ENCODE data around the gene ITPKC. TPM values are rescaled to one million over a fixed set of nuclear protein-coding genes. Genes with fewer than 3 reads are reported as not detected.

The ITPKC gene
- total RNA-seq, 2 donors from 2014 or later, result 15.2 to 15.6 TPM

DNA sequence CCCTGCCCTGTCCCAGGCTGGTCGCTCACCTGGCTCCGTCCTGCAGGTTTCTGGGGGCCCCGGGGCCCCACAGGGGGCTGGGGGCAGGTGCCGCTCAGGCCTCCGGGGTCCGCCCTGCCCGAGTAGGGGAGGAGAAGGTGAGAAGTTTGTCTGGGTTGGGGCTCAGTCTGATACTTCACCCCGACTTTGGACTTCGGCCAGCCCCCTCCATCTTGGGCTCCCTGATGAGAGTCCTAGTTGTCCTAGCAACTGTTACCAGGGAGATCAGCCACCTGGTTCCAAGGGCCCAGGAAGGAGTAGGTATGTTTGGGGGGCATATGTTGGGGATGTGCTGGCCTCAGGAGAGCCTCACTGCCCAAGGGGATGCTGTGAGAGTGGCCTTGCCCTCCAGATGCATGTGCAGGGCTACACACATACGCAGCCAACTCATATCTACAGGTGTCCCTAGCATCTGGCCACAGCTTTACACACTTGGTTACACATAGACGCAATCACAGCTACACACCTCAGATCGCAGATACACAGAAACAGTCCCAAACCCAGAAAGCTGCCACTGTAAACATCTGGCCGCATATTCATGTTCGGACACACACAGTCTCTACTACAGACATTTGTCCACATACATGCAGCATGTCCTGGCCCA is 29.9 kb upstream of the ITPKC start:
- DNase-seq (ENCODE audit: low spot score), result no peak
- TF ChIP-seq, protein P1, sequence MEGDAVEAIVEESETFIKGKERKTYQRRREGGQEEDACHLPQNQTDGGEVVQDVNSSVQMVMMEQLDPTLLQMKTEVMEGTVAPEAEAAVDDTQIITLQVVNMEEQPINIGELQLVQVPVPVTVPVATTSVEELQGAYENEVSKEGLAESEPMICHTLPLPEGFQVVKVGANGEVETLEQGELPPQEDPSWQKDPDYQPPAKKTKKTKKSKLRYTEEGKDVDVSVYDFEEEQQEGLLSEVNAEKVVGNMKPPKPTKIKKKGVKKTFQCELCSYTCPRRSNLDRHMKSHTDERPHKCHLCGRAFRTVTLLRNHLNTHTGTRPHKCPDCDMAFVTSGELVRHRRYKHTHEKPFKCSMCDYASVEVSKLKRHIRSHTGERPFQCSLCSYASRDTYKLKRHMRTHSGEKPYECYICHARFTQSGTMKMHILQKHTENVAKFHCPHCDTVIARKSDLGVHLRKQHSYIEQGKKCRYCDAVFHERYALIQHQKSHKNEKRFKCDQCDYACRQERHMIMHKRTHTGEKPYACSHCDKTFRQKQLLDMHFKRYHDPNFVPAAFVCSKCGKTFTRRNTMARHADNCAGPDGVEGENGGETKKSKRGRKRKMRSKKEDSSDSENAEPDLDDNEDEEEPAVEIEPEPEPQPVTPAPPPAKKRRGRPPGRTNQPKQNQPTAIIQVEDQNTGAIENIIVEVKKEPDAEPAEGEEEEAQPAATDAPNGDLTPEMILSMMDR (IDR thresholded peaks at IDR 0.05), result no peak
- H3K36me3 ChIP-seq, result peaks cover 27% of the 10 kb centered on the region
- H3K27me3 ChIP-seq, result no peaks in the 10 kb centered on the region
- H3K4me1 ChIP-seq, result peaks cover 0 to 41% of the 10 kb centered on the region in 2 donors
- no peak overlapping the region for H3K4me3 ChIP-seq
- no peaks in the 10 kb centered on the region for H3K9me3 ChIP-seq
- peak overlapping the region; percentile 51 to 91 for H3K27ac ChIP-seq

DNA sequence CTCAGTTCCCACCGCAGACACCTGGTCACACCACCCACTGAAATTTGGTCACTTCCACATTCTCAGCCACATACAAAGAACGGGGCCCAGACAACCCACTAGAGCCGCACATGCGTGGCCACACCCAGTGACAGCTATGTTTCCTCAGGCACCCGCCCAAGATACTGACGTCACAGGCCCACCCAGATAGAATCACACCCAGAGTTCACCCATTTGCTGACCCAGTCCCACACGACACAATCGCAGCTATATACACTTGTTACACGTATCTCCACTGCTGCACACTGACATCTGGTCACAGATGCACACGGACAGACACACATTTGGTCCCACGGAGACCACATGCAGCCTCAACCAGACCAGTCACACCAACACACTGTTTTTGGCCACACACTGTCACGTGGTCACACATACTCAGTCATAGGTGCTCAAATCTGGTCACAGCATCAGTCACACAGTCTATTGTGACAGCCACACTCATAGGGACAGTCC is 29.3 kb upstream of the ITPKC start:
- no peaks in the 10 kb centered on the region for H3K9me3 ChIP-seq
- TF ChIP-seq, protein P1 (IDR thresholded peaks at IDR 0.05), result no peak
- H3K27ac ChIP-seq, result peak overlapping the region; percentile 51 to 91
- peaks cover 0 to 41% of the 10 kb centered on the region in 2 donors for H3K4me1 ChIP-seq
- H3K4me3 ChIP-seq, result peak overlapping the region in 1 of 2 donors; percentile 7
- no peaks in the 10 kb centered on the region for H3K27me3 ChIP-seq
- DNase-seq (ENCODE audit: low spot score), result peak; percentile 98
- peaks cover 27% of the 10 kb centered on the region for H3K36me3 ChIP-seq

DNA sequence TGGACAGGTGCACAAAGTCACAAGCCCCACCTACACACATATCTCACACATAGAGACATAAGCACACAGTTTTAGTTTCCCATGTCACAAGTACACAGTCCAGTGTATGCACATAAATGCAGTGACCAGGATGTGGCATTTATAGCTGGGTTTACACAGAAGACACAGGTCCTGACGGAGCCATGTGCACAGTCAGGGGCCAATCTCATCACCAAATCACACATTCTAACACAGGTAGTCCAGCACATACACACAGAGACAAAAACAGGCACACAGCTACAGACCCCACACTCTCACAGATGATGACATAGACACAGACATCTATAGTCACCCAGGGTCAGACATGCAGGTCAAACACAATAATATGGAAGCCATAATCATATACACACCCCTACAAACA is 28.6 kb upstream of the ITPKC start:
- TF ChIP-seq, protein P1 (IDR thresholded peaks at IDR 0.05), result no peak
- peaks cover 25% of the 10 kb centered on the region for H3K36me3 ChIP-seq
- H3K4me1 ChIP-seq, result peaks cover 0 to 41% of the 10 kb centered on the region in 2 donors
- H3K9me3 ChIP-seq, result no peaks in the 10 kb centered on the region
- H3K27ac ChIP-seq, result peak overlapping the region; percentile 51 to 91
- no peak for DNase-seq (ENCODE audit: low spot score)
- no peaks in the 10 kb centered on the region for H3K27me3 ChIP-seq
- H3K4me3 ChIP-seq, result peak overlapping the region in 1 of 2 donors; percentile 90

DNA sequence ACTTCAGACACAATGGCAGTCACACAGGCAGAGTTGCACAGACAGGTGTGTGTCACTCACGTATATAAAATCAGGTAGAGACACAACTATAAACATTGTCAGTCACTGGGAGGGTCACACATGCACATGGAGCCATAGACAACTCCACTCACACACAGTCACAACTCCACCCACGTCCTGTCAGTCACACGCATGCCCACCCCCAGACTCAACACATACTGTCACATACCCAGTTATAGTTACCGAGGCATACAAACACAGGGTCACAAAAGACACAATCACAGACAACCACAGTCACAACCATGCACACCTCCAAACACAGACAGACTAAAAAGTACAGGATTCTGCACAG is 27.9 kb upstream of the ITPKC start:
- TF ChIP-seq, protein P1 (IDR thresholded peaks at IDR 0.05), result no peak
- no peaks in the 10 kb centered on the region for H3K27me3 ChIP-seq
- peaks cover 20% of the 10 kb centered on the region for H3K36me3 ChIP-seq
- peak overlapping the region; percentile 90 to 91 for H3K27ac ChIP-seq
- H3K4me1 ChIP-seq, result peaks cover 0 to 41% of the 10 kb centered on the region in 2 donors
- no peak for DNase-seq (ENCODE audit: low spot score)
- no peaks in the 10 kb centered on the region for H3K9me3 ChIP-seq
- H3K4me3 ChIP-seq, result peak overlapping the region; percentile 53 to 90

DNA sequence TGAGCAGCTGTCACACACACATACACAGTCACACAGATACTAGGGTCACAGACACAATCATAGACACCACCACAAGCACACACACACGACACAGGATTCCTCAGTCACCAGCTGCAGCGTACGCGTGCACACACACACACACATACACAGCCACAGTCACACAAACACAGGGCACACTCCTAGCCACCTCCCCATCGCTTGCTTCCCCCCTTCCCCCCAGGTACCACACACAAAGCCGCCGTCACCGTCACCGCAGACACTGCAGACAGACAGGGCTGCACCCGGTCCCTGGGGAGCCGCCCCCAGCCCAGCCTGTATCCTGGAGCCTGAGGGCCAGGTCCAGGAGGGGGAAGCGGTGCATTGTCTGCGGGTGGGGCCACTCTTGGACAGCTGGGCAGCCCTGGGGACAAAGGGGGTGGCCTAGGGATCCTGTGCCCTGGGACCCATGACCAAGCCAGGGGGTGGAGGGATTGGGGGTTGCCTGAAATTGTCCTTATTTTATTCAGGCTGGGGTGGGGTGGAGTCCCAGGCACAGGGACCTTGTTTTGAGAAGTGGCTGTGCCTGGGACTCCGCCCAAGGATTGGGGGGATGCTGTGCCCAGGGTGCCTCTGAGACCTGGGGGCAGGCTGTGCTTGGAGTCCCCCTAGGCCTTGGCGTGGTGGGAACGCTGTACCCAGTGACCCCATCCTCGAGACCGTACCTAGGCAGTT is 27.4 kb upstream of the ITPKC start:
- TF ChIP-seq, protein P1 (IDR thresholded peaks at IDR 0.05), result no peak
- Histone ChIP-seq H3K4me1 (peaks cover 0 to 41% of the 10 kb centered on the region in 2 donors), H3K9me3 (no peaks in the 10 kb centered on the region), H3K4me3 (peak overlapping the region; percentile 53 to 90), H3K27me3 (no peaks in the 10 kb centered on the region), H3K36me3 (peaks cover 15% of the 10 kb centered on the region), H3K27ac (peak overlapping the region; percentile 90 to 91)
- DNase-seq (ENCODE audit: low spot score), result no peak

All from right atrium auricular region (tissue), 2 donors.